Colonic mucosa (tissue), 4 donors: ENCODE results near the gene PALM2AKAP2. TPM values are rescaled to one million over a fixed set of nuclear protein-coding genes. Genes with fewer than 3 reads are reported as not detected.

Experiments
- DNase-seq: peaks from one replicate; pipeline ENCODE4 v3.0.0-alpha.2; 2020
- H3K27ac ChIP-seq: fragments of 200-600 bp; one replicate; pipeline ENCODE4 v1.8.0; 2021
- H3K27me3 ChIP-seq: fragments of 200-600 bp; one replicate; pipeline ENCODE4 v1.8.0; 2021
- H3K36me3 ChIP-seq: fragments of 200-600 bp; one replicate; pipeline ENCODE4 v1.8.0; 2021
- H3K4me1 ChIP-seq: fragments of 200-600 bp; one replicate; pipeline ENCODE4 v1.8.0; 2021; ENCODE audit warnings: mild to moderate bottlenecking
- H3K4me3 ChIP-seq: fragments of 200-600 bp; one replicate; pipeline ENCODE4 v1.8.0; 2021
- H3K9ac ChIP-seq, 2 donors: one replicate each; pipeline ENCODE4 v1.7.0; 2013; ENCODE audit warnings: control low read depth in 2 of 2, low read depth in 2 of 2, low read length in 2 of 2
- H3K9me3 ChIP-seq: fragments of 200-600 bp; one replicate; pipeline ENCODE4 v1.8.0; 2021
- CTCF ChIP-seq: fragments of 200-600 bp; IDR thresholded peaks from one replicate; pipeline ENCODE4 v1.8.0; 2022; ENCODE audit warnings: antibody characterized with exemption, mild to moderate bottlenecking
- intact Hi-C: fragments of 100-400 bp; cut with DNase I; formaldehyde crosslinking; loops from one replicate; pipeline ENCODE4 v1.14.1; 2022
- total RNA-seq, 2 donors: library from RNA; stranded (reverse); fragmentation: NEBNext Ultra II Directional in 1 of 2; extraction: Animal tissue kit (Norgen Biotek cat#: 25700) in 1 of 2; gene quantifications; one replicate each; pipeline ENCODE4 v1.2.1, GENCODE V29; 2021
- donor health status: healthy.
- donor health status: DM: no; HTN: no; CAD: no.
- donor health status: DM: no; HTN: no; CAD: no.

PALM2AKAP2 gene
- total RNA-seq, 2 donors from 2014 or later, result 0.69 to 3.4 TPM

GRCh38 chr9:109766351-109766750 lies 13.6 kb upstream of the PALM2AKAP2 start:
- no peak overlapping the region for H3K27ac ChIP-seq
- intact Hi-C loops, result no loop called here
- H3K9ac ChIP-seq, result no peak overlapping the region
- no peaks in the 10 kb centered on the region for H3K36me3 ChIP-seq
- H3K4me1 ChIP-seq, result no peaks in the 10 kb centered on the region
- H3K9me3 ChIP-seq, result no peaks in the 10 kb centered on the region
- no peak overlapping the region for H3K4me3 ChIP-seq
- H3K27me3 ChIP-seq, result no peaks in the 10 kb centered on the region
- TF ChIP-seq CTCF, result no peak
- no peak for DNase-seq

GRCh38 chr9:109767404-109767803 lies 12.6 kb upstream of the PALM2AKAP2 start:
- Histone ChIP-seq H3K9me3 (no peaks in the 10 kb centered on the region), H3K27me3 (no peaks in the 10 kb centered on the region), H3K4me3 (no peak overlapping the region), H3K27ac (no peak overlapping the region), H3K4me1 (no peaks in the 10 kb centered on the region), H3K9ac (no peak overlapping the region), H3K36me3 (no peaks in the 10 kb centered on the region)
- intact Hi-C loops, result no loop called here
- TF ChIP-seq CTCF, result no peak
- no peak for DNase-seq

GRCh38 chr9:109767814-109768213 lies 12.2 kb upstream of the PALM2AKAP2 start:
- H3K9me3 ChIP-seq, result no peaks in the 10 kb centered on the region
- no peaks in the 10 kb centered on the region for H3K27me3 ChIP-seq
- H3K4me1 ChIP-seq, result no peaks in the 10 kb centered on the region
- H3K9ac ChIP-seq, result no peak overlapping the region
- H3K36me3 ChIP-seq, result no peaks in the 10 kb centered on the region
- H3K27ac ChIP-seq, result no peak overlapping the region
- no peak for DNase-seq
- TF ChIP-seq CTCF, result no peak
- intact Hi-C loops, result no loop called here
- H3K4me3 ChIP-seq, result no peak overlapping the region

- intact Hi-C loops, result no loop called here
- no peaks in the 10 kb centered on the region for H3K9me3 ChIP-seq
- no peaks in the 10 kb centered on the region for H3K36me3 ChIP-seq
- no peaks in the 10 kb centered on the region for H3K27me3 ChIP-seq
- no peak overlapping the region for H3K9ac ChIP-seq
- no peak overlapping the region for H3K27ac ChIP-seq
- H3K4me1 ChIP-seq, result no peaks in the 10 kb centered on the region
- no peak for TF ChIP-seq CTCF
- no peak for DNase-seq
- no peak overlapping the region for H3K4me3 ChIP-seq
Observed at GRCh38 chr9:109769250-109769649, 10.7 kb upstream of the PALM2AKAP2 start.

- Histone ChIP-seq H3K36me3 (no peaks in the 10 kb centered on the region), H3K27me3 (no peaks in the 10 kb centered on the region), H3K4me3 (no peak overlapping the region), H3K9ac (no peak overlapping the region), H3K4me1 (no peaks in the 10 kb centered on the region), H3K9me3 (no peaks in the 10 kb centered on the region), H3K27ac (no peak overlapping the region)
- DNase-seq, result no peak
- TF ChIP-seq CTCF, result no peak
- intact Hi-C loops, result no loop called here
Observed at GRCh38 chr9:109770101-109770500, 9.9 kb upstream of the PALM2AKAP2 start.

GRCh38 chr9:109771087-109771486 lies 8.9 kb upstream of the PALM2AKAP2 start:
- intact Hi-C loops, result no loop called here
- Histone ChIP-seq H3K9me3 (no peaks in the 10 kb centered on the region), H3K36me3 (no peaks in the 10 kb centered on the region), H3K4me3 (no peak overlapping the region), H3K27me3 (no peaks in the 10 kb centered on the region), H3K4me1 (no peaks in the 10 kb centered on the region), H3K9ac (no peak overlapping the region), H3K27ac (no peak overlapping the region)
- no peak for TF ChIP-seq CTCF
- no peak for DNase-seq
